Measurements from ENCODE around the gene GALNT18.

Gene GALNT18

GRCh38 chr11:11268119-11268518, 353.7 kb downstream of the GALNT18 start:
- no peak for DNase-seq
- no peaks in the 10 kb centered on the region for H3K36me3 ChIP-seq
- H3K4me1 ChIP-seq, result no peaks in the 10 kb centered on the region; the same call in 1 of the 2 replicates
- no peak overlapping the region for H3K4me3 ChIP-seq (ENCODE audit: low read depth, low read length)
- no peaks in the 10 kb centered on the region for H3K9me3 ChIP-seq
- H3K27me3 ChIP-seq, result no peaks in the 10 kb centered on the region
- TF ChIP-seq CTCF (IDR thresholded peaks at IDR 0.05; ENCODE audit: low read depth, low read length), result no peak

- no peak for TF ChIP-seq CTCF (IDR thresholded peaks at IDR 0.05; ENCODE audit: low read depth, low read length)
- Histone ChIP-seq H3K36me3 (no peaks in the 10 kb centered on the region), H3K27me3 (no peaks in the 10 kb centered on the region), H3K4me1 (no peaks in the 10 kb centered on the region; the same call in 1 of the 2 replicates), H3K9me3 (no peaks in the 10 kb centered on the region), H3K4me3 (ENCODE audit: low read depth, low read length) (no peak overlapping the region)
- no peak for DNase-seq
These were observed 354.5 kb downstream of the GALNT18 start for GRCh38 chr11:11267312-11267711.

- Histone ChIP-seq H3K4me1 (no peaks in the 10 kb centered on the region; the same call in 1 of the 2 replicates), H3K36me3 (no peaks in the 10 kb centered on the region), H3K4me3 (ENCODE audit: low read depth, low read length) (no peak overlapping the region), H3K9me3 (no peaks in the 10 kb centered on the region), H3K27me3 (no peaks in the 10 kb centered on the region)
- peak; percentile 21 for DNase-seq
- TF ChIP-seq CTCF (IDR thresholded peaks at IDR 0.05; ENCODE audit: low read depth, low read length), result peak; percentile 71
These were observed 355.7 kb downstream of the GALNT18 start for GRCh38 chr11:11265994-11266606.

GRCh38 chr11:11265320-11265719, 356.5 kb downstream of the GALNT18 start:
- Histone ChIP-seq H3K4me1 (no peaks in the 10 kb centered on the region; the same call in 1 of the 2 replicates), H3K27me3 (no peaks in the 10 kb centered on the region), H3K4me3 (ENCODE audit: low read depth, low read length) (no peak overlapping the region), H3K36me3 (no peaks in the 10 kb centered on the region), H3K9me3 (no peaks in the 10 kb centered on the region)
- DNase-seq, result no peak
- no peak for TF ChIP-seq CTCF (IDR thresholded peaks at IDR 0.05; ENCODE audit: low read depth, low read length)

GRCh38 chr11:11263238-11264005, 358.4 kb downstream of the GALNT18 start:
- H3K4me3 ChIP-seq (ENCODE audit: low read depth, low read length), result no peak overlapping the region
- TF ChIP-seq CTCF (IDR thresholded peaks at IDR 0.05; ENCODE audit: low read depth, low read length), result no peak
- H3K9me3 ChIP-seq, result no peaks in the 10 kb centered on the region
- no peaks in the 10 kb centered on the region for H3K36me3 ChIP-seq
- H3K4me1 ChIP-seq, result no peaks in the 10 kb centered on the region; the same call in 1 of the 2 replicates
- DNase-seq, result peak; percentile 48
- H3K27me3 ChIP-seq, result no peaks in the 10 kb centered on the region
